Measurements from ENCODE around the gene PGAM5.

DNA sequence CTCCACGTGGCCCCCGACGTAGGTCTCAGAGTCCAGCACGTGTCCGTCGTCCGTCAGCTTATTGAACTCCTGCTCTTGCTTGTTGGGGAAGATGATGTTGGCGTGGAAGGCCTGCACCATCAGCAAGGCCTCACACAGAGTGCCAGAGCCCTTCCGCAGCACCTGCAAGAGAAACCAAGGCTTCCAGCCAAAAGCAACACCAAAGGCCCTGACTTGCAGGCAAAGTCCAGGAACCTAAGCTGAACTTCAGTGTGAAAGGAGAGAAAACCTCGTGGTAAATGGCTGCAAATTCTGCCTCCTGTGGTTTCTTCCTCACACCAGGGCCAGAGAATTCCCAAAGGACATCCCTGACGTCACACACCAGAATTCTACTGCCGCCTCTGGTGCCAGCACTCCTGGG, 38.0 kb upstream of the PGAM5 start:
- TF ChIP-seq, protein P1, sequence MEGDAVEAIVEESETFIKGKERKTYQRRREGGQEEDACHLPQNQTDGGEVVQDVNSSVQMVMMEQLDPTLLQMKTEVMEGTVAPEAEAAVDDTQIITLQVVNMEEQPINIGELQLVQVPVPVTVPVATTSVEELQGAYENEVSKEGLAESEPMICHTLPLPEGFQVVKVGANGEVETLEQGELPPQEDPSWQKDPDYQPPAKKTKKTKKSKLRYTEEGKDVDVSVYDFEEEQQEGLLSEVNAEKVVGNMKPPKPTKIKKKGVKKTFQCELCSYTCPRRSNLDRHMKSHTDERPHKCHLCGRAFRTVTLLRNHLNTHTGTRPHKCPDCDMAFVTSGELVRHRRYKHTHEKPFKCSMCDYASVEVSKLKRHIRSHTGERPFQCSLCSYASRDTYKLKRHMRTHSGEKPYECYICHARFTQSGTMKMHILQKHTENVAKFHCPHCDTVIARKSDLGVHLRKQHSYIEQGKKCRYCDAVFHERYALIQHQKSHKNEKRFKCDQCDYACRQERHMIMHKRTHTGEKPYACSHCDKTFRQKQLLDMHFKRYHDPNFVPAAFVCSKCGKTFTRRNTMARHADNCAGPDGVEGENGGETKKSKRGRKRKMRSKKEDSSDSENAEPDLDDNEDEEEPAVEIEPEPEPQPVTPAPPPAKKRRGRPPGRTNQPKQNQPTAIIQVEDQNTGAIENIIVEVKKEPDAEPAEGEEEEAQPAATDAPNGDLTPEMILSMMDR (IDR thresholded peaks at IDR 0.05), result no peak
- no peak for TF ChIP-seq POLR2A (IDR thresholded peaks at IDR 0.05)

Data from heart left ventricle (tissue), 13 donors.